Stimulated activated CD4-positive, alpha-beta T cell treated with anti-CD3 and anti-CD28 coated beads, Interleukin-4, amount 100 ng/mL, for 24 hours (primary cell): ENCODE results near the gene PLEKHH2.
"Not testable (repeated sequence)": the region's sequence is repeated elsewhere in the genome, so short reads cannot be mapped to it uniquely, and the experiment has no call there.

Experiments
- DNase-seq: peaks from one replicate; pipeline ENCODE4 v3.0.0-alpha.2; 2020

The PLEKHH2 gene

DNA sequence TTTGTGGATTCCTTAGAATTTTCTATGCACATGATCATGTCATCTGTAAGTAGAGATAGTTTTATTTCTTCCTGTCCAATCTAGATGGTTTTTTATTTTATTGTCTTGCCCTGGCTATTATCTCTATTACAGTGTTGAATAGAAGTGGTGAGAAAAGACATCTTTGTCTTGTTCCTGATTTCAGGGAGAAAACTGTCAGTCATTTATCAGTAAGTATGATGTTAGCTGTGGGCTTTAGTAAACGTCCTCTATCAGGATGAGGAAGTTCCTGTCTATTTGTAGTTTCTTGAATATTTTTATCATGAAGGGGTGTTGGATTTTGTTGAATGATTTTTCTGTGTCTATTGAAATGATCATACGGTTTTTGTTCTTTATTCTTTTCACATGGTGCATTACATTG is 5.3 kb downstream of the PLEKHH2 start:
- no peak for DNase-seq

DNA sequence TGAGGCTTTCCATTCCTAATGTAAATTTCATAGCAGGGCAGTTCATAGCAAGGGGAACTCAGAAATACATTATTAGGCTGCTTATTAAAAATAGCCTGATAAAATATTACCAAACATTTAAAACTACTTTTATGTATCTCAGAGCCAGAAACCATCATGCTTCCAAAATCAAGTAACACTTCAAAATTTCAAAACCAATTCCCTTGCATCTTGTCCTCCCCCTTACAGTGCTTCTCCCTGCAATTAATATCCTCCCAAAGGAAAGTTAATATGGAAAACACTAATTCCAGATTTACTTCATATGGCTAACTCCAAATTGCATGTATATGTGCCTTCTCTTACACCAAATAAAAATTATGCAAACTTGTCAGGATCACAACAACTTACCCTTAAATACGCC is 6.6 kb downstream of the PLEKHH2 start:
- no peak for DNase-seq

DNA sequence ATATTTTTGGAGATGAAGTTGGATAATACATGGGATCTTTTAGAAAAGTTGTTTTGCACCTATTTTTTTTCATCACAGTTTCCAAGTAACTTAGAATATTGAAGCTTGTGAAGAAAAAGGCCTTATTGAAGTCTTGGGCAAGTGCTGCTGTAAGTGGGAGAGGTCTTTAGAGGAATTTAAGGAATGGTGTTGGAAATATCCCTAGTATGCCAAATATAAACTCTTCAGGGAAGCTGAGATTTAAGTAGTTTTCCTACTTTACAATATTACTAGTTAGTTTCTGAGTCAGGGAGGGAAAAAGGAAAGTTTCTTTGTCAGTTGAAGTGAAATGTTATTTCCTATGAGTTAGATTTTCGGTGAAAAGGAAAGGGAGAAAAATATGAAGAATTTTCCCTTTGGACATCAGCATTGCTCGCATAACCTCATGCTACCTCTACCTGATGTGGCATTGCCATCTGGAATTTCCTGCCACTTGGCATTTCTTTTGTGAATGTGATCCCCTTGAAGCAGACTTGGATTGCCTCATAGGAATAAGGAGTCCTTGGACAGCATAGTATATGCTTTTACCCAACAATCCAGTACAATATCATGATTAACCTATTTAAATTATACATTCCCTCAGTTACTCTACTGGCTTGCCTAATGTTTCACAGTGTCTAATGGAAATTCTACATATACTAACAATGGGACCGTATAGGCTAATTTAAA is 12.1 kb downstream of the PLEKHH2 start:
- DNase-seq, result no peak

DNA sequence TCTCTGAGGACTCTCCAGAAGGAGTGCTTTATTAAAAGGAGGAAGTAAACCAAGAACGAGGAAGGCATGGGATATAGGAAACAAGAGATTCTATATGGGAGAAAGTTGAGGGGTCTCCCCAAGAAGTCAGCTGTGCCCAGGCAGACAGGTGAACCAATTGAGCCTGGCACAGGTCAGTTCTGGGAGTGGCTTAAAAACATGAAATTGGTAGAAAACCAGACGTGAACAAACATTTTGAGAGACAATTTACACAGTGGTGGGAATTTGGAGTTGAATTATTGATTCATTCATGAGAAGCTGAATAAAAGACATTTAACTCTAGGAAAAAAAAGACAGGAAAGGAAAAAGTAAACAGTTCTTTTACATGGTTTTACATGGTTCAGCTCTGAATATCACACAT is 16.4 kb downstream of the PLEKHH2 start:
- no peak for DNase-seq

DNA sequence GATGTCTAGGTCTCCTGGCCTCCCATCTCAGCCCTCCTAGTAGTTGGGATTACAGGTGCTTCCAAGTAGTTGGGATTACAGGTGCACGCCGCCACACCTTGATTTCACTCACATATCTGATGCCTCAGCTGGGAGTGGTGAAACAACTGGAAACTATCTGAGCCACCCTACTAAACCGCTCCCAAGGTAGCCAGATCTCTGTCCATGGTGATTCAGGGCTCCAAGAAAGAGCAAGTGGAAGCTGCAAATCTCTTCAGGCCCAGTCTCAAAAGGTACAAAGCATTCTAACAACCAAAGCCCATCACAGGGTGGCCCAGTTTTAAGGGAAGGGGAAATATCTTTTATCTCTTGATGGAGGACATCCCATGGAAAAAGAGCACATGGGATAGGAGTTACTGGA is 20.2 kb downstream of the PLEKHH2 start:
- no peak for DNase-seq

DNA sequence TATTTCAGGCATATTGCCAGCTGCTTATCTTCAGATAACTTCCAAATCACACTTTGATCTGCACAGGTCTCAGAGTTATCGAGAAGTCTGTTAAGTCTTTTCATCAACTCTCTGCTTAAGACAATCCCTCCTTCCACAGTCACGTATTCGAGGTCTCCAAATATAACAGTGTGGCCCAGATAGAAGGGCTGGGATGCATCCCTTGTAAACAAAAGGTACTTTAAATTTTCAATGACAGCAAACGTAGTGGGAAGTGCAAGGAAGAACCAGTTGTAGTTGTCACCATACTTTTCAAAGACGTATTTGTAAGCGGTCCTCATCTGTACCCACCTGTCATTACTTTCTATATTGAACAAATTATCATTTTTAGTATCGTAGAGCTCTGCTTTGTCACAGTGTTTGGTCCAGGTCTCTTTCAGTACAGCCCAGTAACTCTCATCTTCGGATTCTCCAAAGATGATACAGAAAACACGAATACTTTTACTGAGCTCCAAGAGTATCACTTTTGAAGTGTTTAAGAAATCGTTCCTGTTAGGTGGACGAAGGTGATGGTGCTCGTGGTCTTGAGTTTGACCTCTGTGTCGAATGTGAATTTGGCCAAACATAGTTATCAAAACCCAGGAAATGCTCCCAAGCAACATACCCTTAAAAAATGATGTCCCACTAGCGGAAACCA is 38.7 kb downstream of the PLEKHH2 start:
- DNase-seq, result no peak

DNA sequence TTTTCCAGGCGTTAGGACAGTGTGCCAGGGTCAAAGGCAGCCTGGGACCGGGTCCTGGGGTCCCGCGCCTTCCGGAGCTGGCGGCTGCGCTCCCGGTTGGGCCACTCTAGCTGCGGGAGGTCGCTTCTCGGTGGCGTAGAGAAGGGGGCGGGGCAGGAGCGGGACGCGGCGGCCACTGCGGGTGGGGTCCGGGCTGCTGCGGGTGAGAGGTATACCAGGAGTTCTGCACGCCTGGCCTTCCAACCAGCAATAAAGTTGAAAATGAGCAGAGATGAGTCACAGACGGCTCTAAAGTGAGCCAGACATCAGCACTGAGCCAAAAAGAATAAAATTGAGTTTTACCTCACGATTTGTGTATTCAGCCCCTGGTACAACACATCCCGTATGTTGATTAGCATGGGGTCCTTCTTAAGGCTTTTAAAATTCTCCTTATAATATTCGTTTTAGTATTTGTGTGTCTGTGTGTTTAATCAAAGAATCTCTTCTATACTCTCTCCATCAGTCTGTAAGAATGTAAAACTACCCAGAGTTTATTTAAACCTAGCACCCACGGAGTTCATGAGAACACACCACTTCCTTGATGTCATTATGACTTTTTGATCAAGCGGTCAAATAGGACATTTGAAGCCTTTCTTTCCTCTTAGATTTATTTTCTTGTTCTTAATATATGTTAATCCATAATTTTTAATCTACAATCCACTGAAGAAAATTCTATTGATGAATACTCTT is 39.4 kb downstream of the PLEKHH2 start, which contains the start of gene C1GALT1C1L:
TSS of gene C1GALT1C1L (minus strand) at position 108 of the 729 bp plus-strand sequence. CDS start at position 1, 107 bp downstream.
- DNase-seq, result peak; percentile 4

DNA sequence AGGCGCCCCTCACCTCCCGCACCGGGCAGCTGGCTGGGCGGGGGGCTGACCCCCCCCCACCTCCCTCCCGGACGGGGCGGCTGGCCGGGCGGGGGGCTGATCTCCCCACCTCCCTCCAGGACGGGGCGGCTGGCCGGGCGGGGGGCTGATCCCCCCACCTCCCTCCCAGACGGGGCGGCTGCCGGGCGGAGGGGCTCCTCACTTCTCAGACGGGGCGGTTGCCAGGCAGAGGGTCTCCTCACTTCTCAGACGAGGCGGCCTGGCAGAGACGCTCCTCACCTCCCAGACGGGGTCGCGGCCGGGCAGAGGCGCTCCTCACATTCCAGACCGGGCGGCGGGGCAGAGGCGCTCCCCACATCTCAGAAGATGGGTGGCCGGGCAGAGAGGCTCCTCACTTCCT is 40.7 kb downstream of the PLEKHH2 start:
- not testable (repeated sequence) for DNase-seq

DNA sequence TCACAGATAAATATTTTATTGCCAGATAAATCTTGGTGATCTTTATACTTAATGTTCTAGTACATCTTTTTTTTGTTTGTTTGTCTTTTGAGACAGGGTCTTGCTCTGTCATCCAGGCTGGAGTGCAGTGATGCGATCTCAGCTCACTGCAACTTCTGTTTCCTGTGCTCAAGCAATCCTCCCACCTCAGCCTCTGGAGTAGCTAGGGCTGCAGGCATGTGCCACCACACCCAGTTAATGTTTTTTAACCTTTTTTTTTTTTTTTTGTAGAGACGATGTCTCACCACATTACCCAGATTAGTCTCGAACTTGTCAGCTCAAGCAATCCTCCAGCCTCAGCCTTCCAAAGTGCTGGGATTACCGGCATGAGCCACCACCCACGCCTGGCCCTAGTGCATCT is 48.3 kb downstream of the PLEKHH2 start:
- DNase-seq, result no peak

DNA sequence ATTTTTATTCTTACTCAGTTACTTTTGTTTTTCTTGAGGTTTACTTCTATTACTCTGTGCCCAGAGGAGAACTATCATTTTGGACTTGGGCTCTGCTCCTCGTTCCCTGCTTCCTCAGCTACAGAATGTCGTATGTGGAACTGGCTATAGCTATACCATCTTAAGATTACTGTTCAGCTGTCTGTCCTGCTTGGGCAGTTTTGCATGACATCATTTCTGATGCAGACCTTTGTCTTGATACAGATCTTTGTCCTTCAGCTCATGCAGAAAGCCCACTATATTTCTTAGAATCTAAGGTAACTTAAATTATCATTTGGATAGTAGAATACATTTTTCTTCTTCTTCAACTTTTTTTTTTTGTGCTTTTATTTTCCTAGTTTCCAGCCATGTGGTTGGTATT is 52.9 kb downstream of the PLEKHH2 start:
- DNase-seq, result no peak

DNA sequence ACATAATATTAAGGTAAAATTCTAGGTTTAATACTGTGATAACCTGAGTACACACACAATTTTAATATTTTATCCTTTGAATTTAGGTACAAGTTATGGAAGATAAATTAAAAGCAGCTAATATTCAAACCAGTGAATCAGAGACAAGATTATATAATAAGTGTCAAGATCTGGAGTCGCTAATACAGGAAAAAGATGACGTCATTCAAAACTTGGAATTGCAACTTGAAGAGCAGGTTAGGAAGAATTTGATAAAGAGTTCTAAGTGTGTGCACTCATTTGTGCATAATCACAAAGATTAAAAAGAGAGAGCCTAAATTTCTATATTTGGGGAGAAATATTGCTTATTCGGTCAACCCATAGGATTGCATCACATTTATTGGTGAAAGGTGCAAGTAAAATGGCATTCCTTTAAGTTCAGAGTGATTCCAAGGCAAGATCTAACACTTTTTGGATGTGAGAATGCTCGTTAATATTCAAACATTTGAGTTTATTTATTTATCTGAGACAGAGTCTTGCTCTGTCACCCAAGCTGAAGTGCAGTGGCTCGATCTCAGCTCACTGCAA is 55.5 kb downstream of the PLEKHH2 start:
- DNase-seq, result no peak

DNA sequence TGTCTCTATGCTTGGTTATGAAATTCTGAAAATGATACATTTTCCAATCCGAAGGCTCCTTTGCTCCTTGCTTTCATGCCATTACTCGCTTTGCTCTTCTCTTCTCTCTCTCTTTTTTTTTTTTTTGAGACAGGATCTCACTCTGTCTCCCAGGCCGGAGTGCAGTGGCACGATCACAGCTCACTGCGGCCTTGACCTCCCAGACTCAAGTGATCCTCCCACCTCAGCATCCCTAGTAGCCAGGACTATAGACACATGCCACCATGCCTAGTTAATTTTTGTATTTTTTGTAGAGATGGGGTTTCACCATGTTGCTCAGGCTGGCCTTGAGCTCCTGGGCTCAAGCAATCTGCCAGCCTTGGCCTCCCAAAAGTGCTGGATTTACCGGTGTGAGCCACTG is 61.1 kb downstream of the PLEKHH2 start:
- not testable (repeated sequence) for DNase-seq

DNA sequence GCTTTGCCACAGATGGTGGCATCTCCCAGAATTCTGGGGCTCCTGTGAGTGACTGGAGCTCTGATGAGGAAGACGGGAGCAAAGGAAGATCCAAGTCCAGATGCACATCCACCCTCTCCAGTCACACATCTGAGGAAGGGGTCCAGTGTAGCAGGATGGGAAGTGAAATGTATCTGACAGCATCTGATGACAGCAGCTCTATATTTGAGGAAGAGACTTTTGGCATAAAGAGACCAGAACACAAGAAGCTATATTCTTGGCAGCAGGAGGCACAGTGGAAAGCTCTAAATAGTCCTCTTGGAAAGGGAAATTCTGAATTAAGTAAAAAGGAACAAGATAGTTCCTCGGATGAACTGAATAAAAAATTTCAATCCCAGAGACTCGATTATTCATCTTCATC is 62.7 kb downstream of the PLEKHH2 start:
- DNase-seq, result no peak

DNA sequence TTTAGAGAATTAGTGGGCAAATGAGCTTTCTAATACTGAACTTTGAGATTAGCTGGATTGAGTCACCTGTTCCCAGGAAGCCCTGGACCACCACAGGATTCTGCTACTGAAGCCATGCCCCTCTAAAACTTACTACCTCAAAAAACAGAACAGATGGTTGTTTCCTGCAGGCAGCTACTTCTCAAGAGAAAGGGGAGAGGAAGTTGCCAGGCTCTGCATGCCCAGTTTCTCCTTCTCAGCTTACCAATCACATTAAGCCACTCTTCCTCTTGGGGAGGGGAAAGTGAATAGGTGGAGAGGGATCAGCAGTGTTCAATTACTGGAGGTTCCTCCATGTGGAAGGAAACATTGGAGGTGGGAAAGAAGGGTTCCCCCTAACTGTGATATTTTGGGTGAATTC is 64.1 kb downstream of the PLEKHH2 start:
- DNase-seq, result no peak

DNA sequence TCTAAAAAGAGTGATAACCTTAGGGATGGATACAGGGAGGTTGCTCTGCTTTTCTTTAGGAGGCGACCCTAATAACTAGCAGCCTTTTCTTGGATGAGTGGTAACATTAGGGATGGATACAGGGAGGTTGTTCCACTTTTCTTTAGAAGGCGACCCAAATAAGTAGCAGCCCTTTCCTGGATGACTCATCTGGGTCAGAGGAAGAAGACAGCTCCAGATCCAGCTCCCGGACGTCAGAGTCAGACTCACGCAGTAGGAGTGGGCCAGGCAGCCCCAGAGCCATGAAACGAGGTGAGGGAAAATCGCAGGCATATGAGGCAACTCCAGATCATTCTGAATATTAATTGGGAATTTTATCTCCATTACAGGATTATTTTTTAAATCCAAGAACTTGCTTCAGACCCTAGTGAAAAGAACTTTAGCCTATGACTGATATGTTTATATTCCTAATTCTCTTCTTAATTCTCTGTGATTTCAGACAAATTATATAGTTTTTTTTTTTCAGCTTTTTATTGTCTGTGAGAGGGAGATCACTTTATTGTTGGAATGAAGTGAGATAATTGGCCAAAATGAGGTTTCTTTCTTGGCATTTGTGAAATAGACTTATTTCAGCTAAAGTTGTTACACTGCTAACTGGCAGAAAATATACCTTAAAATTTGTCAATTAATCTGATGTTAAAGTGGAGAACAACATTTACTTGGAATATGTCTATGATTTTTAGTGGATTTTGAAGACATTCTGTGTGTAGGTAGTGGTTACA is 70.4 kb downstream of the PLEKHH2 start:
- no peak for DNase-seq

DNA sequence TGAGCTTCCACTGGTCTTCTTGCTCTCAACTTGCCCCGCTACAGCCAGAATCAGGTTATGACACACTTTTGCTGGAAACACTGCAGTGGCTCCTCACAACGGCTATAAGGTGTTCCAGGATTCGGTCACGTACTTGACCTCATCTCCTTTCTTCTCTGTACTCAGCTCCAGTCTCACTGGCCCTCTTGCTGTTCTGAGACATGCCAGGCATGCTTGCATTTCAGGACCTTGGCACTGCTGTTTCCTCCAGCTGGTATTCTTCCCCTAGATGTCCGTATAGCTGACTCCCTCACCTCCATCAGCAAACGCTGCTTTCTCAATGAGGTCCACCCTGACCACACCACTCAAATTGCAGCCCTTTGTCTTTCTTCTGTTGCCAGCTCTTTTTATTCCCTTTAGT is 71.1 kb downstream of the PLEKHH2 start:
- DNase-seq, result no peak

DNA sequence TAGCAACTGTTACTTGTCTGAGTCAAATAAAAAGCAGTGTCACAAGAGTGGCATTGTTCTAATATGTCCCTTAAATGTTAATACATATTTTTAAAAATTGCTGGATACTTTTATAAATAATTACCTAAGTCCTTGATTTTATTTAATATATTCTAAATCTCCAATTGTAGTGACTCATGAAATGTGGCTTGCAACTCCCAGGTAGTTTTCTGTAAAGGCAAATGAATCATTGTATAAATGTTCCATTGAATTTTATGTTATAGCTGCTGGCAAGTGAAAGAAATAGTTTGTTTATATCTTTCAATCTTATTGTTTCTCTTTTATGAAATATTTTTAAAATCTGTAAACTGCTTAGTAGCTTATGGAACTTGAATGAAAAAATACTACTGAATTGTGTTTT is 71.8 kb downstream of the PLEKHH2 start:
- no peak for DNase-seq

DNA sequence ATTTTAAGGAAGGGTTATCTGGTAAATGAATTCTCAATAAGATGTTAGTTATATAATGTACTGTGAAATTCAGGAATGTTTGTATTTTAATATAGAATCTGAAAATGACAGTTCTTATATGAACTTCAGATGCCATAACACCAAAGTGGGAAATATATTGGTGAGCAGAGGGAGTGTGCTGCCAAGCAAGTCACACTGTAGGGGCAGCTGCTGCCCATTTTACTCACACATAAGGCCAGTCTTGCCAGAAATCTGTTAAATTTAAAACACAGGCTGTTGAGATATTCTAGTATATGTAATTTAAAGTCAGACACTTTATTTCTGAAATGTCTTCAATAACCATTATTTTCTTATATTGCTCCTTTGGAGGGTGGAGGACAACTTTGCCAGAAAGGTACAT is 73.8 kb downstream of the PLEKHH2 start:
- no peak for DNase-seq

DNA sequence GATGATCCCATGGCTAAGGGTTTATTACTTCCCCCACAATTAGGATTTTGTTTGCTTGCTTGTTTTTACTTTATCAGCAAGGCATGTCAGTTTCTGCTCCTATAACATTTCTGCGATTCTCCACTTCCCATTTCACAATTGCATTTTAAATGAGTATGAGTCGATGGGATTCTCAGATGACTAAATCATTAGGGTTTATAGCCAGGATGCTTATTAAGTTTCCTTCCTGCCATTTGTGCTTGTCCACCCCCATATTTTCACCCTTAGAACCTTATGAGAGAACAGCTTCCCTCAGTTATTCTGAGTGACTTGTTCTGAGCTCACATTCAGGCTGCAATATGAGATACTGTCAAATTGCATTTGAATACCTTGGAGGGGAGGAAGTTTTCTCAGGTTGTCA is 77.1 kb downstream of the PLEKHH2 start:
- DNase-seq, result no peak

DNA sequence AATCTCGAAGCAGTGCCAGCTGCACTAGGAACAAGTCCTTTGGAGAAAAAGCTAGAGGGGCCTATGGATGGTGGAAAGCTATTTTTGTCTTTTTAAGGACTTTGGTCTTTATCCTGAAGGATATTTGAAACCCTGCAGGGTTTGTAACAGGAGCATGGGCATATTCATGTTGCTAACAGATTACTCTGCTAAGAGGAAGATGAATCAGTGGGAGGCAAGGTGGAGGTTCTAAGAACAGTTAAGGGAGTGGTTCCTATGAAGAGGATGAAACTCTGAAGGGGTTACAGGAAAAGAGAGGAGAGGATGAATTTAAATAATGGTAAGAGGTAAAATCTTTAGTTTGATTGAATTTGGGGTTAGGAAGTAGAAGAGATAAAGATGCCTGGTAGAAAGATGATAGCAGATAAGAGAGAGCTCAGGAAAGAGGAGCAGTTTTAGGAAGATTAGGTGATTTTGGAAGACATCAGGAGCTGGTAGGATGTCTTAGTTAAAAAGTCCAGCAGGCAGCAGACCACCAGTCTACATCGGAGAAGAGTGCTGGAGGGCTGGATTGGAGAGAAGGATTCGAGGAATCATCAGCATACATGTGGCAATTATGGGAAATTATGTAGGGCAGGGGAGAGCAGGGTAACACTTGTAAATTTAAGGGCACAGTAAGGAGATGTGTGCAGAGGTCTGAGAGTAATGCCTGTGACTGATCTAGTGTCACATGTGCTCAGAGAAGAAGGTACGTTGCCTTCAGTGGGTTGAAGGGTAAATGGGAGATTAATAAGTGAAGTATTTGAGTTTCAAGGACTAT is 78.4 kb downstream of the PLEKHH2 start:
- no peak for DNase-seq

DNA sequence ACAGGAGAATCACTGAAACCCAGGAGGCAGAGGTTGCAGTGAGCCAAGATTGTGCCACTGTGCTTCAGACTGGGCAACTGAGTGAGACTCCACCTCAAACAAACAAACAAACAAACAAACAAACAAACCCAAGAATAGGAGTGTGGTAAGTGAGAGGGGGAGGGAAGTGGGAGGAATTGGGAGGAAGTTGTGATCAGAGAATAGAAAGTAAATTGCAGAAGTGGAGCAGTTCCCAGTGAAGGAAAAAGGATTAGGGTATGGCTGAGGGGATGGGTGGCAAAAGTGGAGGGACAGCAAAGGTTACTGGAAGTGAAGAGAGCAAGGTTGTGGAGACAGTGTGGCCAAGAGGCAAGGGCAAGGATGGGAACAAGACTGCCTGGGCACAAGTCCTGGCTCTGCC is 80.3 kb downstream of the PLEKHH2 start:
- no peak for DNase-seq

DNA sequence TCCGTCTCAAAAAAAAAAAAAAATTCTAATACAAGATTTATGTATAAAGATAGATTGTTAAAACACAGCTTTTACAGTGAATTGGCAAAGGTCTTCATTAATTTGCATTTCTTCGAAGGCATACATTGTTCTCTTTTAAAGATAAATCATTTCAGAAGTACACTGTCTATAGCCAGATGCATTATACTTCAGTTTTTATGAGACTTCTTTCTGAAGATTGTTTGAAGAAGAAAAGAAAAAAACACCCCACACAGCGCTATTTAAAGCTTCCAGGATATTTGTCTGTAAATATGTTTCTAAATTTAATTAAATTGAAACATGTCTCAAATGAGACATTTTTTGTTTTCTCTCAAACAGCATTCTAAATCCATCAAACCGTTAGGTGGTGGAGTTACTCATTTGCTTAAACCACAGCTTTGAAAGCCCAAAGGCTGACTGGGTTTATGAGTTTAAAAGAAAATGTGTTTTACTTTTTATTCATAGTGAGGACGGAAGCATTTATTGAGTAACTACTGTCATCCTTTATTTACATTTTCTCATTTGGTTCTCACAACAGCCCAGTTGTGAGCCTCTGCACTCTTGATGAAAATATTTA is 81.6 kb downstream of the PLEKHH2 start:
- no peak for DNase-seq
